Hindlimb muscle (tissue), 1 donor: ENCODE results near the gene MCL1. TPM values are rescaled to one million over a fixed set of nuclear protein-coding genes. Genes with fewer than 3 reads are reported as not detected.
A peak's percentile ranks its signal among the peaks of the same experiment; 100 is the strongest.
"Not testable (repeated sequence)": the region's sequence is repeated elsewhere in the genome, so short reads cannot be mapped to it uniquely, and the experiment has no call there.

ENCODE experiments used
- DNase-seq: peaks from one replicate; pipeline ENCODE4 v3.0.0-alpha.2; 2013
- polyA plus RNA-seq: library from polyadenylated mRNA; unstranded; fragments of 120-200 nt; gene quantifications from one replicate; pipeline ENCODE4 v1.2.1, GENCODE V29; 2013; ENCODE audit not compliant: insufficient read length

Gene MCL1
- polyA plus RNA-seq, 1 donor: 133 TPM

- DNase-seq: not testable (repeated sequence)
Measured at GRCh38 chr1:150602372-150602771, 23.0 kb upstream of the MCL1 start.

- no peak for DNase-seq
Measured at GRCh38 chr1:150601540-150601939, 22.1 kb upstream of the MCL1 start.

- DNase-seq: not testable (repeated sequence)
Measured at GRCh38 chr1:150598346-150598745, 18.9 kb upstream of the MCL1 start.

GRCh38 chr1:150596976-150597375, 17.6 kb upstream of the MCL1 start:
- DNase-seq: no peak

GRCh38 chr1:150596095-150596892, 16.9 kb upstream of the MCL1 start:
- DNase-seq: no peak

- DNase-seq: no peak
Measured at GRCh38 chr1:150582371-150582770, 3.0 kb upstream of the MCL1 start.

GRCh38 chr1:150581962-150582361, 2.6 kb upstream of the MCL1 start:
- DNase-seq: not testable (repeated sequence)

- not testable (repeated sequence) for DNase-seq
Measured at GRCh38 chr1:150581437-150581836, 2.0 kb upstream of the MCL1 start.

- not testable (repeated sequence) for DNase-seq
Measured at GRCh38 chr1:150580966-150581365, 1.6 kb upstream of the MCL1 start.

- DNase-seq: no peak
Measured at GRCh38 chr1:150579945-150580642, 684 bp upstream of the MCL1 start.

- peak; percentile 89 for DNase-seq
Measured at GRCh38 chr1:150578272-150579109, 919 bp downstream of the MCL1 start.

GRCh38 chr1:150577557-150578271, 1.7 kb downstream of the MCL1 start:
- DNase-seq: no peak

GRCh38 chr1:150576794-150577556, 2.4 kb downstream of the MCL1 start:
- no peak for DNase-seq

GRCh38 chr1:150576367-150576711, 3.1 kb downstream of the MCL1 start:
- DNase-seq: no peak

GRCh38 chr1:150575518-150576366, 3.7 kb downstream of the MCL1 start:
- DNase-seq: no peak

- DNase-seq: no peak
Measured at GRCh38 chr1:150575072-150575489, 4.3 kb downstream of the MCL1 start.

- no peak for DNase-seq
Measured at GRCh38 chr1:150574260-150575071, 4.9 kb downstream of the MCL1 start.

- DNase-seq: not testable (repeated sequence)
Measured at GRCh38 chr1:150573648-150574071, 5.8 kb downstream of the MCL1 start.

- no peak for DNase-seq
Measured at GRCh38 chr1:150572918-150573647, 6.3 kb downstream of the MCL1 start.
